ENCODE measurements around the gene TMEM187. TPM values are rescaled to one million over a fixed set of nuclear protein-coding genes. Genes with fewer than 3 reads are reported as not detected.

The TMEM187 gene
- total and polyA plus RNA-seq, 2 donors (not counting 3 experiments of a cell fraction or from before 2014, with no cell fraction given), result 2.6 to 15.7 TPM

DNA sequence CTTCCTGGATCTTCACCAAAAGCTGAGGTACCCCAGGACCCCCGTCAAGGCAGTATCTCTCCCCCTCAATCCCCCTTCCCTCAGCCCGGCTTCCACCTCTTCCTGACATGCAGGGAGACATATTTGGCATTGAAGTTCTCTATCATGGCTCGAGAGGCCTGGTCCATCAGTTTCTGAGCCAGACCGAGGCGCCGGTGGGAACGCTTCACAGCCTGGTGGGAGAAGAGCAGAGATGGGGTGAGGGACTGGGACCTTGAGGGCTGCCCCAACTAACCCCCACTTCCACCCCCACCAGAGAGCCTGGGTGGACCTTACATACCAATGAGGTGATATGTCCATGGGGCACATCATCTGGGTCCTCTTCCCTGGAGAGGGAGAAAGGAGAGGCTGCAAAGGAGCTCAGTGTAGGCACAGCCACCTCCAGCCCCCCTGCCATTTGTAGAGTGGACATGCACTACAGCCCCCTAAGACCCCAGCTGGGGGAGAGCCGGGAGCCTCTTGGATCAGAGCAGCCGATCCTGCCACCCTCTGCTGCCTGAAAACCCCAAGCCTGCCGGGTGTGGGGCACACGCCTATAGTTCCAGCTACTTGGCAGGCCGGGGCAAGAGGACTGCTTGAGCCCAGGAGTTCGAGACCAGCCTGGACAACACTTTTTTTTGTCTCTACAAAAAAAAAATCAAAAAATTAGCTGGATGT lies 40.2 kb upstream of the TMEM187 start:
- no peak for DNase-seq (ENCODE audit: low read depth, low spot score)
- intact Hi-C loops (cut with micrococcal nuclease), result no loop called here

More for the DNA sequence above, 40.2 kb upstream of the TMEM187 start:
- TF ChIP-seq GATA2 (IDR thresholded peaks at IDR 0.05; ENCODE audit: insufficient read depth, insufficient read length, low read depth, low read length), result no peak
- TF ChIP-seq MYC (IDR thresholded peaks at IDR 0.05; ENCODE audit: low read depth, low read length), result no peak
- TF ChIP-seq FOS (IDR thresholded peaks at IDR 0.05; ENCODE audit: borderline replicate concordance, insufficient read depth, low read length), result no peak
- TF ChIP-seq, protein P1, sequence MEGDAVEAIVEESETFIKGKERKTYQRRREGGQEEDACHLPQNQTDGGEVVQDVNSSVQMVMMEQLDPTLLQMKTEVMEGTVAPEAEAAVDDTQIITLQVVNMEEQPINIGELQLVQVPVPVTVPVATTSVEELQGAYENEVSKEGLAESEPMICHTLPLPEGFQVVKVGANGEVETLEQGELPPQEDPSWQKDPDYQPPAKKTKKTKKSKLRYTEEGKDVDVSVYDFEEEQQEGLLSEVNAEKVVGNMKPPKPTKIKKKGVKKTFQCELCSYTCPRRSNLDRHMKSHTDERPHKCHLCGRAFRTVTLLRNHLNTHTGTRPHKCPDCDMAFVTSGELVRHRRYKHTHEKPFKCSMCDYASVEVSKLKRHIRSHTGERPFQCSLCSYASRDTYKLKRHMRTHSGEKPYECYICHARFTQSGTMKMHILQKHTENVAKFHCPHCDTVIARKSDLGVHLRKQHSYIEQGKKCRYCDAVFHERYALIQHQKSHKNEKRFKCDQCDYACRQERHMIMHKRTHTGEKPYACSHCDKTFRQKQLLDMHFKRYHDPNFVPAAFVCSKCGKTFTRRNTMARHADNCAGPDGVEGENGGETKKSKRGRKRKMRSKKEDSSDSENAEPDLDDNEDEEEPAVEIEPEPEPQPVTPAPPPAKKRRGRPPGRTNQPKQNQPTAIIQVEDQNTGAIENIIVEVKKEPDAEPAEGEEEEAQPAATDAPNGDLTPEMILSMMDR (IDR thresholded peaks at IDR 0.05; ENCODE audit: extremely low read depth in 1 of 2, insufficient read depth in 1 of 2, low read depth in 1 of 2, low read length in 2 of 2), result no peak
- TF ChIP-seq JUN (IDR thresholded peaks at IDR 0.05; ENCODE audit: borderline replicate concordance, insufficient read depth, insufficient read length, low read depth), result no peak
- TF ChIP-seq POLR2A (IDR thresholded peaks at IDR 0.05; ENCODE audit: low read depth, low read length), result no peak
- TF ChIP-seq EZH2 (IDR thresholded peaks at IDR 0.05; ENCODE audit: borderline replicate concordance, low read depth, low read length, severe bottlenecking), result no peak
- TF ChIP-seq, protein P2, sequence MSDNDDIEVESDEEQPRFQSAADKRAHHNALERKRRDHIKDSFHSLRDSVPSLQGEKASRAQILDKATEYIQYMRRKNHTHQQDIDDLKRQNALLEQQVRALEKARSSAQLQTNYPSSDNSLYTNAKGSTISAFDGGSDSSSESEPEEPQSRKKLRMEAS (IDR thresholded peaks at IDR 0.05; ENCODE audit: insufficient read depth, insufficient read length), result no peak
- Histone ChIP-seq H3K9me3 (replicated peaks; ENCODE audit: control insufficient read depth, insufficient read depth, low read length) (no peaks in the 10 kb centered on the region), H3K4me1 (ENCODE audit: control insufficient read depth, extremely low read depth, insufficient read depth, low read length) (peaks cover 11% of the 10 kb centered on the region), H2AFZ (ENCODE audit: low read depth, low read length) (no peak overlapping the region), H3K9me1 (replicated peaks; ENCODE audit: control insufficient read depth, extremely low read depth, insufficient read depth, low read length) (no peaks in the 10 kb centered on the region), H3K27ac (ENCODE audit: insufficient read depth, low read depth, low read length) (no peak overlapping the region), H3K27me3 (ENCODE audit: control insufficient read depth in 2 of 2, insufficient read depth in 2 of 2, low read length in 2 of 2) (no peaks in the 10 kb centered on the region), H3K79me2 (ENCODE audit: control insufficient read depth, insufficient read depth, low read length) (peaks cover 28% of the 10 kb centered on the region), H3K9ac (replicated peaks; ENCODE audit: extremely low read depth, insufficient read depth, low read length) (no peak overlapping the region), H3K4me2 (ENCODE audit: insufficient read depth, low read length) (no peak overlapping the region), H3K36me3 (ENCODE audit: control insufficient read depth in 2 of 2, extremely low read depth in 1 of 2, insufficient read depth in 2 of 2, low read length in 2 of 2) (peaks cover 0 to 14% of the 10 kb centered on the region in 2 experiments), H4K20me1 (replicated peaks; ENCODE audit: control insufficient read depth, extremely low read depth, insufficient read depth, low read length) (no peaks in the 10 kb centered on the region), H3K4me3 (replicated peaks in 1 of 3; ENCODE audit: insufficient read depth in 1 of 3, low read depth in 1 of 3, low read length in 3 of 3) (no peak overlapping the region)
- no TSS peak for BruUV-seq (replicated peaks)
- POLR2A ChIA-PET, result no interaction called here
- dilution Hi-C loops (cut with MboI; ENCODE audit: extremely low pct_ligation_motif_present, low sequenced_read_pairs), result no loop called here
- FAIRE-seq, result no peak
- CTCF ChIA-PET, result interaction anchor here (3.4 to 3.5 kb wide), 2 partner anchors 9 to 16 kb away, joined by 29 to 30 read pairs; no protein-coding TSS in a partner anchor

All from endothelial cell of umbilical vein (primary cell).